Inflammatory macrophage (primary cell): ENCODE results near the gene GSTO2.

ENCODE experiments used
- DNase-seq, 2 donors: peaks; one replicate each; pipeline ENCODE4 v3.0.0-alpha.2; 2020 to 2022

Gene GSTO2

GRCh38 chr10:104327745-104328645, 59.0 kb downstream of the GSTO2 start:
- peak; percentile 69 to 88 for DNase-seq

GRCh38 chr10:104328646-104328895, 59.6 kb downstream of the GSTO2 start:
- DNase-seq, result no peak

GRCh38 chr10:104328896-104329710, 60.1 kb downstream of the GSTO2 start:
- peak; percentile 94 to 97 for DNase-seq

GRCh38 chr10:104329735-104330134, 60.8 kb downstream of the GSTO2 start:
- peak in 1 of 2 donors; percentile 64 for DNase-seq

- DNase-seq, result peak; percentile 34 to 52
Measured at GRCh38 chr10:104330168-104331110, 61.5 kb downstream of the GSTO2 start.

GRCh38 chr10:104331208-104331838, 62.3 kb downstream of the GSTO2 start:
- no peak for DNase-seq

GRCh38 chr10:104332243-104333031, 63.5 kb downstream of the GSTO2 start:
- DNase-seq, result no peak

- DNase-seq, result no peak
Measured at GRCh38 chr10:104333032-104333727, 64.2 kb downstream of the GSTO2 start.

- DNase-seq, result no peak
Measured at GRCh38 chr10:104333728-104334373, 64.9 kb downstream of the GSTO2 start.

GRCh38 chr10:104334561-104334960, 65.6 kb downstream of the GSTO2 start:
- no peak for DNase-seq

- no peak for DNase-seq
Measured at GRCh38 chr10:104334965-104335650, 66.1 kb downstream of the GSTO2 start.

- DNase-seq, result peak; percentile 15 to 27
Measured at GRCh38 chr10:104336821-104337467, 68.0 kb downstream of the GSTO2 start.

GRCh38 chr10:104337521-104337984, 68.6 kb downstream of the GSTO2 start:
- DNase-seq, result peak; percentile 82 to 83

- DNase-seq, result peak; percentile 79 to 90
Measured at GRCh38 chr10:104337985-104338735, 69.2 kb downstream of the GSTO2 start, which contains the start of gene ITPRIP. Gene ITPRIP, minus strand, starts transcription at chr10:104338465. Its CDS starts 22,414 bp downstream, at chr10:104316051.

- DNase-seq, result no peak
Measured at GRCh38 chr10:104339469-104340110, 70.6 kb downstream of the GSTO2 start.

- DNase-seq, result no peak
Measured at GRCh38 chr10:104340111-104340526, 71.1 kb downstream of the GSTO2 start.

GRCh38 chr10:104340641-104341040, 71.7 kb downstream of the GSTO2 start:
- DNase-seq, result no peak
